Measurements from ENCODE around the gene TCHP. TPM values are rescaled to one million over a fixed set of nuclear protein-coding genes. Genes with fewer than 3 reads are reported as not detected.

Gene TCHP
- polyA plus RNA-seq, 1 donor from 2014 or later: 12.8 TPM

- H3K79me2 ChIP-seq (replicated peaks; ENCODE audit: insufficient read depth, low read length): no peaks in the 10 kb centered on the region
- no peak overlapping the region for H3K27ac ChIP-seq (ENCODE audit: low read length)
- H3K27me3 ChIP-seq (ENCODE audit: insufficient read depth, low read depth, low read length): no peaks in the 10 kb centered on the region
Measured at GRCh38 chr12:109868182-109869051, 31.7 kb upstream of the TCHP start.

GRCh38 chr12:109870648-109871047, 29.4 kb upstream of the TCHP start:
- TF ChIP-seq EP300 (conservative IDR thresholded peaks at IDR 0.05; ENCODE audit: poor library complexity, severe bottlenecking): no peak
- TF ChIP-seq MXI1 (conservative IDR thresholded peaks at IDR 0.05; ENCODE audit: poor library complexity, severe bottlenecking): no peak
- Histone ChIP-seq H3K79me2 (replicated peaks; ENCODE audit: insufficient read depth, low read length) (peaks cover 5% of the 10 kb centered on the region), H4K20me1 (ENCODE audit: insufficient read depth) (no peaks in the 10 kb centered on the region), H2AFZ (ENCODE audit: low read depth, low read length) (no peak overlapping the region), H3K36me3 (ENCODE audit: insufficient read depth, low read length) (no peaks in the 10 kb centered on the region), H3K27me3 (ENCODE audit: insufficient read depth, low read depth, low read length) (no peaks in the 10 kb centered on the region), H3K9ac (ENCODE audit: low read length) (no peak overlapping the region), H3F3A (ENCODE audit: insufficient read depth, low read length, poor library complexity, severe bottlenecking) (no peaks in the 10 kb centered on the region), H3K9me2 (ENCODE audit: insufficient read depth, low read length) (no peaks in the 10 kb centered on the region), H3K9me3 (ENCODE audit: low read length) (no peaks in the 10 kb centered on the region), H3K4me2 (ENCODE audit: low read length) (no peak overlapping the region), H3K27ac (ENCODE audit: low read length) (no peak overlapping the region), H3K4me3 (ENCODE audit: low read length) (no peak overlapping the region)

More at GRCh38 chr12:109868182-109869051, 31.7 kb upstream of the TCHP start:
- Histone ChIP-seq H3K4me2 (ENCODE audit: low read length) (no peak overlapping the region), H3K4me3 (ENCODE audit: low read length) (no peak overlapping the region), H3K9me3 (ENCODE audit: low read length) (no peaks in the 10 kb centered on the region), H2AFZ (ENCODE audit: low read depth, low read length) (no peak overlapping the region), H3K36me3 (ENCODE audit: insufficient read depth, low read length) (no peaks in the 10 kb centered on the region), H3K9me2 (ENCODE audit: insufficient read depth, low read length) (no peaks in the 10 kb centered on the region), H3F3A (ENCODE audit: insufficient read depth, low read length, poor library complexity, severe bottlenecking) (no peaks in the 10 kb centered on the region), H3K9ac (ENCODE audit: low read length) (no peak overlapping the region), H4K20me1 (ENCODE audit: insufficient read depth) (no peaks in the 10 kb centered on the region)
- TF ChIP-seq EP300 (conservative IDR thresholded peaks at IDR 0.05; ENCODE audit: poor library complexity, severe bottlenecking): no peak
- TF ChIP-seq, protein P1, sequence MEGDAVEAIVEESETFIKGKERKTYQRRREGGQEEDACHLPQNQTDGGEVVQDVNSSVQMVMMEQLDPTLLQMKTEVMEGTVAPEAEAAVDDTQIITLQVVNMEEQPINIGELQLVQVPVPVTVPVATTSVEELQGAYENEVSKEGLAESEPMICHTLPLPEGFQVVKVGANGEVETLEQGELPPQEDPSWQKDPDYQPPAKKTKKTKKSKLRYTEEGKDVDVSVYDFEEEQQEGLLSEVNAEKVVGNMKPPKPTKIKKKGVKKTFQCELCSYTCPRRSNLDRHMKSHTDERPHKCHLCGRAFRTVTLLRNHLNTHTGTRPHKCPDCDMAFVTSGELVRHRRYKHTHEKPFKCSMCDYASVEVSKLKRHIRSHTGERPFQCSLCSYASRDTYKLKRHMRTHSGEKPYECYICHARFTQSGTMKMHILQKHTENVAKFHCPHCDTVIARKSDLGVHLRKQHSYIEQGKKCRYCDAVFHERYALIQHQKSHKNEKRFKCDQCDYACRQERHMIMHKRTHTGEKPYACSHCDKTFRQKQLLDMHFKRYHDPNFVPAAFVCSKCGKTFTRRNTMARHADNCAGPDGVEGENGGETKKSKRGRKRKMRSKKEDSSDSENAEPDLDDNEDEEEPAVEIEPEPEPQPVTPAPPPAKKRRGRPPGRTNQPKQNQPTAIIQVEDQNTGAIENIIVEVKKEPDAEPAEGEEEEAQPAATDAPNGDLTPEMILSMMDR (IDR thresholded peaks at IDR 0.05; ENCODE audit: poor library complexity, severe bottlenecking): no peak
- TF ChIP-seq RAD21 (conservative IDR thresholded peaks at IDR 0.05): no peak
- no peak for TF ChIP-seq TAF1 (IDR thresholded peaks at IDR 0.05; ENCODE audit: low read depth)
- no peak for TF ChIP-seq POLR2AphosphoS5 (IDR thresholded peaks at IDR 0.05)
- no peak for TF ChIP-seq MXI1 (conservative IDR thresholded peaks at IDR 0.05; ENCODE audit: poor library complexity, severe bottlenecking)
- no peak for TF ChIP-seq EZH2 (IDR thresholded peaks at IDR 0.05; ENCODE audit: borderline replicate concordance, insufficient read depth, low read length, poor library complexity, severe bottlenecking)
- TF ChIP-seq REST (IDR thresholded peaks at IDR 0.05; ENCODE audit: borderline replicate concordance): no peak
- no peak for TF ChIP-seq SMC3 (conservative IDR thresholded peaks at IDR 0.05; ENCODE audit: poor library complexity)
